AG09309 (cell line): ENCODE results near the gene FAM221B.

Source experiments
- DNase-seq: peaks from one replicate; pipeline ENCODE4 v3.0.0-alpha.2; 2010; ENCODE audit warnings: low read depth
- H3K4me3 ChIP-seq: 2 replicates; pipeline ENCODE4 v1.5.1; 2011; ENCODE audit warnings: mild to moderate bottlenecking, low read depth, low read length, moderate library complexity; ENCODE audit not compliant: control insufficient read depth
- CTCF ChIP-seq: IDR thresholded peaks from 2 replicates; pipeline ENCODE4 v1.5.1; 2011; ENCODE audit warnings: mild to moderate bottlenecking, low read depth, low read length, inconsistent platforms; ENCODE audit not compliant: insufficient read depth, control insufficient read depth; ENCODE audit errors: missing control alignments

FAM221B gene

GRCh38 chr9:35847792-35848572 lies 19.4 kb upstream of the FAM221B start:
- TF ChIP-seq CTCF, result no peak
- DNase-seq, result peak; percentile 76
- no peak overlapping the region for H3K4me3 ChIP-seq

- no peak overlapping the region for H3K4me3 ChIP-seq
- DNase-seq, result no peak
Observed at GRCh38 chr9:35845824-35846771, 17.6 kb upstream of the FAM221B start.

GRCh38 chr9:35844628-35845270 lies 16.2 kb upstream of the FAM221B start:
- no peak overlapping the region for H3K4me3 ChIP-seq
- no peak for TF ChIP-seq CTCF
- DNase-seq, result peak; percentile 70

More at GRCh38 chr9:35845824-35846771, 17.6 kb upstream of the FAM221B start:
- TF ChIP-seq CTCF, result no peak

- no peak for DNase-seq
- H3K4me3 ChIP-seq, result no peak overlapping the region
Observed at GRCh38 chr9:35842795-35843194, 14.3 kb upstream of the FAM221B start.

GRCh38 chr9:35842020-35842745 lies 13.7 kb upstream of the FAM221B start:
- DNase-seq, result no peak
- no peak overlapping the region for H3K4me3 ChIP-seq
- TF ChIP-seq CTCF, result no peak

More at GRCh38 chr9:35842795-35843194, 14.3 kb upstream of the FAM221B start:
- no peak for TF ChIP-seq CTCF

GRCh38 chr9:35841645-35841900 lies 13.0 kb upstream of the FAM221B start:
- H3K4me3 ChIP-seq, result no peak overlapping the region
- TF ChIP-seq CTCF, result no peak
- no peak for DNase-seq
